ENCODE measurements around the gene DCC. TPM values are rescaled to one million over a fixed set of nuclear protein-coding genes. Genes with fewer than 3 reads are reported as not detected.
"Not testable (repeated sequence)": the region's sequence is repeated elsewhere in the genome, so short reads cannot be mapped to it uniquely, and the experiment has no call there.

Gene DCC
- polyA plus RNA-seq, 2 of the 4 experiments (the other 2 are of a cell fraction) = 0.12 TPM; not detected in 1

DNA sequence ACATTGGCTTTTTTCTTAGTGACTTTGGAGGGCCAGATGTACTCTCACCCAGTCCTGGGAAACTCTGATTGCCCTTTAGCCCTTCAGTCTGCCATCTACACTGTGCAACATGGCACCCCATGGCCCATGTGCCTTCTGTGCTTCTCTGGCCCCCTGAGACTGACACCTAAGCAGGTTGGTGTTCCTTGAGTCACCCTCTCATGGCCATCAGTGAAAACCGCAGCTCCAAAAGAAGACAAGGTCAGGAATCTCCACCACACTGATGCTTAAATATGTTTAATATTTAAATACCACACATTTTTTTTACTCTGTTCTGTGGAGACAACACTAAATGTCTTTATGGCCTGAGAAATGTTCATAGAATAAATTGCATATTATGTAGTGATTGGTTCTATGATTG is 23.9 kb downstream of the DCC start:
- no peak overlapping the region for H3K4me3 ChIP-seq
- H3K4me1 ChIP-seq = no peaks in the 10 kb centered on the region
- ATAC-seq (no peak), FAIRE-seq (no peak), DNase-seq (ENCODE audit: low read depth in 1 of 2, low spot score in 1 of 2) (no peak)
- no peak overlapping the region for H3K4me2 ChIP-seq
- H3K9me3 ChIP-seq = no peaks in the 10 kb centered on the region
- whole genome bisulfite sequencing (ENCODE audit: missing lambda C conversion rate) = 39% methylated on average over 1 of the region's 1 CpG
- H3K27ac ChIP-seq = no peak overlapping the region
- ChIA-PET POLR2A (no interaction called here), CTCF (interaction anchor here (0.9 to 1.7 kb wide), 2 partner anchors 25 to 230 kb away, joined by 3 read pairs; no protein-coding TSS in a partner anchor)
- TF ChIP-seq, protein P1, sequence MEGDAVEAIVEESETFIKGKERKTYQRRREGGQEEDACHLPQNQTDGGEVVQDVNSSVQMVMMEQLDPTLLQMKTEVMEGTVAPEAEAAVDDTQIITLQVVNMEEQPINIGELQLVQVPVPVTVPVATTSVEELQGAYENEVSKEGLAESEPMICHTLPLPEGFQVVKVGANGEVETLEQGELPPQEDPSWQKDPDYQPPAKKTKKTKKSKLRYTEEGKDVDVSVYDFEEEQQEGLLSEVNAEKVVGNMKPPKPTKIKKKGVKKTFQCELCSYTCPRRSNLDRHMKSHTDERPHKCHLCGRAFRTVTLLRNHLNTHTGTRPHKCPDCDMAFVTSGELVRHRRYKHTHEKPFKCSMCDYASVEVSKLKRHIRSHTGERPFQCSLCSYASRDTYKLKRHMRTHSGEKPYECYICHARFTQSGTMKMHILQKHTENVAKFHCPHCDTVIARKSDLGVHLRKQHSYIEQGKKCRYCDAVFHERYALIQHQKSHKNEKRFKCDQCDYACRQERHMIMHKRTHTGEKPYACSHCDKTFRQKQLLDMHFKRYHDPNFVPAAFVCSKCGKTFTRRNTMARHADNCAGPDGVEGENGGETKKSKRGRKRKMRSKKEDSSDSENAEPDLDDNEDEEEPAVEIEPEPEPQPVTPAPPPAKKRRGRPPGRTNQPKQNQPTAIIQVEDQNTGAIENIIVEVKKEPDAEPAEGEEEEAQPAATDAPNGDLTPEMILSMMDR (IDR thresholded peaks at IDR 0.05) = no peak
- TF ChIP-seq POLR2A (IDR thresholded peaks at IDR 0.05; ENCODE audit: low read length) (no peak), CBX8 (IDR thresholded peaks at IDR 0.05) (no peak), ESRRA (IDR thresholded peaks at IDR 0.05; ENCODE audit: borderline replicate concordance, low read length) (no peak), HEYL (CRISPR knock-in tag; IDR thresholded peaks at IDR 0.05) (no peak), RNF2 (IDR thresholded peaks at IDR 0.05; ENCODE audit: borderline replicate concordance, low read depth) (no peak), CEBPB (IDR thresholded peaks at IDR 0.05) (no peak), ZNF302 (CRISPR knock-in tag; IDR thresholded peaks at IDR 0.05) (no peak), CBX2 (IDR thresholded peaks at IDR 0.05; ENCODE audit: borderline replicate concordance, low read depth) (no peak), MAFK (IDR thresholded peaks at IDR 0.05; ENCODE audit: partially characterized antibody) (no peak), SREBF2 (IDR thresholded peaks at IDR 0.05) (no peak)
- TF ChIP-seq, protein P2, sequence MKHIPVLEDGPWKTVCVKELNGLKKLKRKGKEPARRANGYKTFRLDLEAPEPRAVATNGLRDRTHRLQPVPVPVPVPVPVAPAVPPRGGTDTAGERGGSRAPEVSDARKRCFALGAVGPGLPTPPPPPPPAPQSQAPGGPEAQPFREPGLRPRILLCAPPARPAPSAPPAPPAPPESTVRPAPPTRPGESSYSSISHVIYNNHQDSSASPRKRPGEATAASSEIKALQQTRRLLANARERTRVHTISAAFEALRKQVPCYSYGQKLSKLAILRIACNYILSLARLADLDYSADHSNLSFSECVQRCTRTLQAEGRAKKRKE (CRISPR knock-in tag; IDR thresholded peaks at IDR 0.05; ENCODE audit: low read depth) = no peak
- TF ChIP-seq, protein P3, sequence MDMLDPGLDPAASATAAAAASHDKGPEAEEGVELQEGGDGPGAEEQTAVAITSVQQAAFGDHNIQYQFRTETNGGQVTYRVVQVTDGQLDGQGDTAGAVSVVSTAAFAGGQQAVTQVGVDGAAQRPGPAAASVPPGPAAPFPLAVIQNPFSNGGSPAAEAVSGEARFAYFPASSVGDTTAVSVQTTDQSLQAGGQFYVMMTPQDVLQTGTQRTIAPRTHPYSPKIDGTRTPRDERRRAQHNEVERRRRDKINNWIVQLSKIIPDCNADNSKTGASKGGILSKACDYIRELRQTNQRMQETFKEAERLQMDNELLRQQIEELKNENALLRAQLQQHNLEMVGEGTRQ (IDR thresholded peaks at IDR 0.05) = no peak
- TF ChIP-seq, protein P4, sequence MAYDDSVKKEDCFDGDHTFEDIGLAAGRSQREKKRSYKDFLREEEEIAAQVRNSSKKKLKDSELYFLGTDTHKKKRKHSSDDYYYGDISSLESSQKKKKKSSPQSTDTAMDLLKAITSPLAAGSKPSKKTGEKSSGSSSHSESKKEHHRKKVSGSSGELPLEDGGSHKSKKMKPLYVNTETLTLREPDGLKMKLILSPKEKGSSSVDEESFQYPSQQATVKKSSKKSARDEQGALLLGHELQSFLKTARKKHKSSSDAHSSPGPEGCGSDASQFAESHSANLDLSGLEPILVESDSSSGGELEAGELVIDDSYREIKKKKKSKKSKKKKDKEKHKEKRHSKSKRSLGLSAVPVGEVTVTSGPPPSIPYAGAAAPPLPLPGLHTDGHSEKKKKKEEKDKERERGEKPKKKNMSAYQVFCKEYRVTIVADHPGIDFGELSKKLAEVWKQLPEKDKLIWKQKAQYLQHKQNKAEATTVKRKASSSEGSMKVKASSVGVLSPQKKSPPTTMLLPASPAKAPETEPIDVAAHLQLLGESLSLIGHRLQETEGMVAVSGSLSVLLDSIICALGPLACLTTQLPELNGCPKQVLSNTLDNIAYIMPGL (CRISPR knock-in tag; IDR thresholded peaks at IDR 0.05; ENCODE audit: borderline replicate concordance) = no peak
- TF ChIP-seq, protein P5, sequence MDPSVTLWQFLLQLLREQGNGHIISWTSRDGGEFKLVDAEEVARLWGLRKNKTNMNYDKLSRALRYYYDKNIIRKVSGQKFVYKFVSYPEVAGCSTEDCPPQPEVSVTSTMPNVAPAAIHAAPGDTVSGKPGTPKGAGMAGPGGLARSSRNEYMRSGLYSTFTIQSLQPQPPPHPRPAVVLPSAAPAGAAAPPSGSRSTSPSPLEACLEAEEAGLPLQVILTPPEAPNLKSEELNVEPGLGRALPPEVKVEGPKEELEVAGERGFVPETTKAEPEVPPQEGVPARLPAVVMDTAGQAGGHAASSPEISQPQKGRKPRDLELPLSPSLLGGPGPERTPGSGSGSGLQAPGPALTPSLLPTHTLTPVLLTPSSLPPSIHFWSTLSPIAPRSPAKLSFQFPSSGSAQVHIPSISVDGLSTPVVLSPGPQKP (IDR thresholded peaks at IDR 0.05; ENCODE audit: low read depth, low read length) = no peak
- TF ChIP-seq, protein P6, sequence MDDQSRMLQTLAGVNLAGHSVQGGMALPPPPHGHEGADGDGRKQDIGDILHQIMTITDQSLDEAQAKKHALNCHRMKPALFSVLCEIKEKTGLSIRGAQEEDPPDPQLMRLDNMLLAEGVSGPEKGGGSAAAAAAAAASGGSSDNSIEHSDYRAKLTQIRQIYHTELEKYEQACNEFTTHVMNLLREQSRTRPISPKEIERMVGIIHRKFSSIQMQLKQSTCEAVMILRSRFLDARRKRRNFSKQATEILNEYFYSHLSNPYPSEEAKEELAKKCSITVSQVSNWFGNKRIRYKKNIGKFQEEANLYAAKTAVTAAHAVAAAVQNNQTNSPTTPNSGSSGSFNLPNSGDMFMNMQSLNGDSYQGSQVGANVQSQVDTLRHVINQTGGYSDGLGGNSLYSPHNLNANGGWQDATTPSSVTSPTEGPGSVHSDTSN (IDR thresholded peaks at IDR 0.05) = no peak

DNA sequence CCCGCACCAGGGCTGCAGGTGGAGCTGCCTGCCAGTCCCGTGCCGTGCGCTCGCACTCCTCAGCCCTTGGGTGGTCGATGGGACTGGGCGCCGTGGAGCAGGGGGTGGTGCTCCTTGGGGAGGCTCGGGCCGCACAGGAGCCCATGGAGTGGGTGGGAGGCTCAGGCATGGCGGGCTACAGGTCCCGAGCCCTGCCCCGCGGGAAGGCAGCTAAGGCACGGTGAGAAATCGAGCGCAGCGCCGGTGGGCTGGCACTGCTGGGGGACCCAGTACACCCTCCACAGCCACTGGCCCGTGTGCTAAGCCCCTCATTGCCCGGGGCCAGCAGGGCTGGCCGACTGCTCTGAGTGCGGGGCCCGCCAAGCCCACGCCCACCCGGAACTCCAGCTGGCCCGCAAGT is 26.9 kb downstream of the DCC start:
- H3K4me3 ChIP-seq; H3K4me1 ChIP-seq; POLR2A ChIA-PET; H3K4me2 ChIP-seq; FAIRE-seq; ATAC-seq; CTCF ChIA-PET; DNase-seq (ENCODE audit: low read depth in 1 of 2, low spot score in 1 of 2); H3K27ac ChIP-seq; H3K9me3 ChIP-seq: not testable (repeated sequence)
- WGBS (ENCODE audit: missing lambda C conversion rate) = no CpG with 5 or more reads among the region's 27 CpGs

Measured in A549 (cell line).